ENCODE results near the gene RYR3.

Gene RYR3

GRCh38 chr15:33693166-33693800, 382.5 kb downstream of the RYR3 start:
- no peak for TF ChIP-seq CTCF (IDR thresholded peaks at IDR 0.05)

DNA sequence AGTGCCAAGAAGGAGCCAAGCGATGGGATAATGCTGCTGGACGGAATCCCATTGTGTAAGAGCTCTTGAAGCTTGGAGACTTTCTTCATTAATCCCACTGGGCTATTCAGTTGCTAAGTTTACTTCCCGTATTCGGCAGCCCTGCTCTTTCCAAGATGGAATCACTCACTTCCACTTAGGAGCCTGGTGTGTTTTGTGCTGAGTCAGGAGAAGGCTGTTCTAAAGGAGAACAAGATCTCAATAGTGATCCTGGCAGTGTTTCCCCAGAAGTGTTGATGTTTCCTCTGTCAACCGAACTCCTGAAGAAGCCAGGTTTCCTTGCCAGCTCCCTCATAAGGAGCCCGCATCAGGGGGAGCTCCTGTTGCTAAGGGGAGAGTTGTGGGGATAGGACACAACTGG, 387.4 kb downstream of the RYR3 start:
- TF ChIP-seq CTCF (IDR thresholded peaks at IDR 0.05), result no peak

DNA sequence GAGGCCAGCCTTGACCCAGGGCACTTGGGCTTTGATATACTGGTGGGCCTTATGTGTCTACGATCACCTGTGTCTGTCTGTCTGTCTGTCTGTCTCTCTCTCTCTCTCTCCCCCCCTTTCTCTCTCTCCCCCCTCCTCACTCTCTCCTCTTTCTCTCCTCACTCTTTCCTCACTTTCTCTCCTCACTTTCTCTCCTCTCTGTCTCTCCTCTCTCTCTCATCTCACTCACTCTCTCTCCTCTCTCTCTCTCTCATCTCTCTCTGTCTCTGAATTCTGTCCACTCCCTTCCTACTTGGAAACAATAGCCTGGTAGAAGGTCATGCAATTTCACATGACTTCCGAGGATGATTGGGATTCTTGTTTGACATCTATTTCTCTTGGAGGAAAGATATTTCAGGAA, 388.4 kb downstream of the RYR3 start:
- TF ChIP-seq CTCF (IDR thresholded peaks at IDR 0.05), result no peak

GRCh38 chr15:33699691-33700447, 389.1 kb downstream of the RYR3 start:
- TF ChIP-seq CTCF (IDR thresholded peaks at IDR 0.05), result no peak; the same call in 1 of the 2 replicates

GRCh38 chr15:33700695-33701303, 390.0 kb downstream of the RYR3 start:
- TF ChIP-seq CTCF (IDR thresholded peaks at IDR 0.05), result peak; percentile 94

GRCh38 chr15:33701304-33701696, 390.5 kb downstream of the RYR3 start:
- TF ChIP-seq CTCF (IDR thresholded peaks at IDR 0.05), result no peak

DNA sequence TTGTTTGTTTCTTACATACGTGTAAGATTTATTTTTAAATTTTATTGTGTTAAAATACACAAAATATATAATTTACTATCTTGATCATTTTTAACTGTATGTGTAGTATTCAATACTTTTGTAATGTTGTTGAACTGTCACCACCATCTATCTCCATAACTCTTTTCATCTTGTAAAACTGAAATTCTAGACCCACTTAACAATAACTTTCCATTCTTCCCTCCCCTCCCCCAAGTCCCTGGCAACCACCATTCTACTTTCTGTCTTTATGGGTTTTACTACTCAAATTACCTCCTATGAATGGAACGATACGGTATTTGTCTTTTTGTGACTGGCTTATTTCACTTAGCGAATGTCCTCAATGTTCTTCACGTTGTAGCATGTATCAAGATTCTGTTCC, 395.4 kb downstream of the RYR3 start:
- no peak for TF ChIP-seq CTCF (IDR thresholded peaks at IDR 0.05)

All from LNCAP (cell line).